Upper lobe of left lung (tissue), 6 donors: ENCODE data around the gene GFRA1. TPM values are rescaled to one million over a fixed set of nuclear protein-coding genes. Genes with fewer than 3 reads are reported as not detected.

Experiments
- ATAC-seq, 2 donors: fragments of 200-7000 bp; cut with Tn5 transposase; one replicate each; pipeline ENCODE4 v1.9.1; 2022; ENCODE audit warnings: mild to moderate bottlenecking in 2 of 2, moderate library complexity in 2 of 2; ENCODE audit not compliant: low FRiP score in 2 of 2
- DNase-seq, 2 donors: peaks; one replicate each; pipeline ENCODE4 v3.0.0-alpha.2; 2019 to 2020
- H3K27ac ChIP-seq, 4 donors: fragments of 200-600 bp; sonication (generic); one replicate each; pipeline ENCODE4 v1.5.1; 2016 to 2019
- H3K27me3 ChIP-seq, 4 donors: fragments of 200-600 bp; sonication (generic); one replicate each; pipeline ENCODE4 v1.5.1; 2017 to 2019
- H3K36me3 ChIP-seq, 4 donors: fragments of 200-600 bp; sonication (generic); one replicate each; pipeline ENCODE4 v1.5.1; 2016 to 2019
- H3K4me1 ChIP-seq, 4 donors: fragments of 200-600 bp; sonication (generic); one replicate each; pipeline ENCODE4 v1.5.1; 2018 to 2019
- H3K4me3 ChIP-seq, 4 donors: fragments of 200-600 bp; sonication (generic); one replicate each; pipeline ENCODE4 v1.5.1; 2017 to 2019; ENCODE audit warnings: mild to moderate bottlenecking in 2 of 4, moderate library complexity in 1 of 4
- H3K9me3 ChIP-seq, 4 donors: fragments of 200-600 bp; sonication (generic); one replicate each; pipeline ENCODE4 v1.5.1; 2018 to 2019
- EP300 ChIP-seq, 4 donors: sonication (generic); formaldehyde crosslinking; IDR thresholded peaks; one replicate each; pipeline ENCODE4 v1.5.1; 2017; ENCODE audit warnings: antibody characterized with exemption in 4 of 4, control low read depth in 2 of 4
- POLR2A ChIP-seq, 4 donors: fragments of 450-650 bp; IDR thresholded peaks; one replicate each; pipeline ENCODE4 v1.5.1; 2016 to 2017; ENCODE audit warnings: antibody characterized with exemption in 4 of 4, mild to moderate bottlenecking in 2 of 4
- POLR2AphosphoS5 ChIP-seq, 2 donors: sonication (generic); formaldehyde crosslinking; IDR thresholded peaks; one replicate each; pipeline ENCODE4 v1.5.1; 2017; ENCODE audit warnings: antibody characterized with exemption in 2 of 2
- WGBS, 2 donors: methylation state at CpG; one replicate each; pipeline ENCODE4 v1.1.5; 2017 to 2018; 5-methylcytosine and 5-hydroxymethylcytosine counted together
- total RNA-seq, 6 donors: library from RNA; depleted of rRNA in 4 of 6; stranded (reverse); fragments of >200 nt in 4 of 6; gene quantifications; one replicate each; pipeline versions ENCODE4 v1.1.0 to v1.2.1, GENCODE V29; 2016 to 2021
- TF ChIP-seq, protein P1 (sequence below), 6 experiments: fragments of 450-650 bp in 4 of 6; fragments of 200-600 bp in 2 of 6; sonication (generic) in 2 of 6; IDR thresholded peaks; one replicate each; pipeline ENCODE4 v1.5.1; 2016 to 2019; ENCODE audit warnings: antibody characterized with exemption in 6 of 6
- donor health status: DM: no; HTN: no; CAD: no; lungs with moderate emphysema.
- donor health status: DM: no; HTN: yes; CAD: no; lungs with severe emphysema.

Gene GFRA1
- total RNA-seq, 6 donors from 2014 or later: under 0.01 to 9.2 (median 2.3) TPM

DNA sequence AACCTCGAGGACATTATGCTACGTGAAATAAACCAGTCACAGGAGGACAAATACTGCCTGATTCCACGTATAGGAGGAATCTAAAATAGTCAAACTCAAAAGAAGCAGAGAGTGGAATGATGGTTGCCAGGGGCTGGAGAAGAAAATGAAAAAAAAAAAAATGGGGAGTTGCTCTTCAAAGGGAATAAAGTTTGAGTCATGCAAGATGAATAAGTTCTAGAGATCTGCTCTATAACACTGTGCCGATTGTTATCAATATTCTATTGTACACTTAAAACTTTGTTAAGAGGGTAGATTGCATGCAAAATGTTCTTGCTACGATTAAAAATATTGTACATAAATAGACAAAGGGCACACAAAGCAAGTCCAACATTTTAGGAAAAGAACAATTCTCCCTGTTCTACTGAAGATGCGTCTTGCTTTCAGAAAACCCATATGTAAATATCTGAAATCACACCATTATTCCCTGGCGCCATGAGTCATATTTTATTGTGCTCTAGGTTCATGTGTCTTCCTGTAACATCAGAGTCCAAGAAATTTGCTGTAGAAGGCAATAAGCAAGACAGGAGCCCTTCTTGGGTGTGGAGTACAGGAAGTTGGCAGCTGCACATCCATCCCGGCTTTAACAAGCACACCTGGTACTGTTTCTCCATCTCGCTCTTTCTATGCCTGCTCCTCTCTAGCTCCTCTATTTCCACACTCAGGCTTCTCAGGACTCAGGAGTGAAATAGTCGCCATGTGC, 145.9 kb downstream of the GFRA1 start:
- no peaks in the 10 kb centered on the region for H3K4me1 ChIP-seq
- ATAC-seq (no peak), DNase-seq (no peak)
- no peaks in the 10 kb centered on the region for H3K27me3 ChIP-seq
- H3K9me3 ChIP-seq: no peaks in the 10 kb centered on the region
- 85 to 88% methylated on average over 10 of the region's 10 CpGs for WGBS, 2 donors
- TF ChIP-seq EP300 (IDR thresholded peaks at IDR 0.05) (no peak), POLR2A (IDR thresholded peaks at IDR 0.05) (no peak), POLR2AphosphoS5 (IDR thresholded peaks at IDR 0.05) (no peak)
- TF ChIP-seq, protein P1, sequence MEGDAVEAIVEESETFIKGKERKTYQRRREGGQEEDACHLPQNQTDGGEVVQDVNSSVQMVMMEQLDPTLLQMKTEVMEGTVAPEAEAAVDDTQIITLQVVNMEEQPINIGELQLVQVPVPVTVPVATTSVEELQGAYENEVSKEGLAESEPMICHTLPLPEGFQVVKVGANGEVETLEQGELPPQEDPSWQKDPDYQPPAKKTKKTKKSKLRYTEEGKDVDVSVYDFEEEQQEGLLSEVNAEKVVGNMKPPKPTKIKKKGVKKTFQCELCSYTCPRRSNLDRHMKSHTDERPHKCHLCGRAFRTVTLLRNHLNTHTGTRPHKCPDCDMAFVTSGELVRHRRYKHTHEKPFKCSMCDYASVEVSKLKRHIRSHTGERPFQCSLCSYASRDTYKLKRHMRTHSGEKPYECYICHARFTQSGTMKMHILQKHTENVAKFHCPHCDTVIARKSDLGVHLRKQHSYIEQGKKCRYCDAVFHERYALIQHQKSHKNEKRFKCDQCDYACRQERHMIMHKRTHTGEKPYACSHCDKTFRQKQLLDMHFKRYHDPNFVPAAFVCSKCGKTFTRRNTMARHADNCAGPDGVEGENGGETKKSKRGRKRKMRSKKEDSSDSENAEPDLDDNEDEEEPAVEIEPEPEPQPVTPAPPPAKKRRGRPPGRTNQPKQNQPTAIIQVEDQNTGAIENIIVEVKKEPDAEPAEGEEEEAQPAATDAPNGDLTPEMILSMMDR (IDR thresholded peaks at IDR 0.05): no peak
- H3K4me3 ChIP-seq: no peak overlapping the region
- no peak overlapping the region for H3K27ac ChIP-seq
- H3K36me3 ChIP-seq: no peaks in the 10 kb centered on the region

DNA sequence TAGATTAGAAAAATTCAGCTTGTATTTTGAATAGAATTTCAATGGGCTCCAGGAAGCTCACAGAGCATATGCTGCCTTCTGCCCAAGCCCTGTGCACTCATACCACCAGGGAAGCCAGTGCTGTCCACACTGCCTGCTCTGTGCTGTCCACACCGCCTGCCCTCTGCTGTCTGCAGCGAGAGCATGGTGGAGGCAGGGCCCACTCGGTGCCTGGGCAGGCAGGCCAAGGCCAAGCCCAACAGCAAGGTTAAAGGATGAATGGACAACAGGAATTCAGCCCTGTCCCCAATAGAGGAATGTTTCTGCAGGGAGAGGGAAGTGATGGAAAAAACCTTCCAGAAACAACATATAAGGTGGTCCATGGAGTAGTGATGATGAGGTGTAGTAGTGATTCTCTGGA, 146.8 kb downstream of the GFRA1 start:
- Histone ChIP-seq H3K9me3 (no peaks in the 10 kb centered on the region), H3K27me3 (no peaks in the 10 kb centered on the region), H3K4me3 (no peak overlapping the region), H3K4me1 (no peaks in the 10 kb centered on the region), H3K27ac (no peak overlapping the region), H3K36me3 (no peaks in the 10 kb centered on the region)
- ATAC-seq: no peak
- TF ChIP-seq, protein P1 (IDR thresholded peaks at IDR 0.05): no peak
- TF ChIP-seq POLR2AphosphoS5 (IDR thresholded peaks at IDR 0.05): no peak
- TF ChIP-seq EP300 (IDR thresholded peaks at IDR 0.05): no peak
- no peak for TF ChIP-seq POLR2A (IDR thresholded peaks at IDR 0.05)
- peak in 1 of 2 donors; percentile 45 for DNase-seq
- 73 to 89% methylated on average over 2 to 3 of the region's 3 CpGs for WGBS, 2 donors

DNA sequence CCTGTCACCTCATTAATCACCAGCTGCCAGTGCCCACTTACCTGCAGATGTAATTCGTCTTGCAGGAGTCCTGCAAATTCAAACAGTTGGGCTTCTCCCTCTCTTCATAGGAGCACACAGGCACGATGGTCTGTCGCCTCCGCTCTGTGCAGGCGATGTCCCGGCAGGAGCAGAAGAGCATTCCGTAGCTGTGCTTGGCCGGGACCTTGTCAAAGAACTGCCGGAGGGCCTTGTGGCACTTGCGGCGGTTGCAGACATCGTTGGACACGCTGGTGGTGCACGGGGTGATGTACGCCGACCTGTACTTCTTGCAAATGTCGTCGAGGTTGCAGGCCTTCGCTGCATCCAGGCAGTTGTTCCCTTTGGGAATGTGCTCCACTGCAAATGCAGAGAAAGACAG, 147.8 kb downstream of the GFRA1 start:
- Histone ChIP-seq H3K9me3 (no peaks in the 10 kb centered on the region), H3K27ac (no peak overlapping the region), H3K4me1 (no peaks in the 10 kb centered on the region), H3K36me3 (no peaks in the 10 kb centered on the region), H3K27me3 (no peaks in the 10 kb centered on the region), H3K4me3 (no peak overlapping the region)
- DNase-seq (peak in 1 of 2 donors; percentile 29), ATAC-seq (peak in 1 of 2 donors; percentile 7)
- TF ChIP-seq POLR2AphosphoS5 (IDR thresholded peaks at IDR 0.05) (no peak), EP300 (IDR thresholded peaks at IDR 0.05) (no peak)
- 71 to 84% methylated on average over 5 to 19 of the region's 19 CpGs for WGBS, 2 donors

DNA sequence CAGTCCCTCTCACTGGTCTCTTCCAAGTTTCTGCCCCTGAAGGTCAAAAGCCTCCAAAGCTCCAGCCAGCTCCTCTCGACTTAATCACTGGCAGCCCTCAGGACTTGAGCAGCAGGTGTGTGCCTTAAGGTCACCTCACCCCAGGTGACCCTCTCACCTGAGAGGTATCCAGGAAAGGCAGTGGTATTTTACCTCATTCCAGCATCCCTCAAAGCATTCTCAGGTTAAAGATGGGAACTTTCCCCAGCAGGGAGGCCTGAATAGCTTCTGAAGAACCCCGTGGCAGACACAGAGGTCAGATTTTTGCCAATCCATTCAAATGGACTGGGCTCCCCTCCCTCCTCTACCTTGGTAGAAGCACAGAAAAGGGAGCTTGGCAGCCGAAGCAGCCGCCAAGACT, 148.2 kb downstream of the GFRA1 start:
- H3K27me3 ChIP-seq: no peaks in the 10 kb centered on the region
- no peaks in the 10 kb centered on the region for H3K9me3 ChIP-seq
- no peak for DNase-seq
- no peak overlapping the region for H3K4me3 ChIP-seq
- no peaks in the 10 kb centered on the region for H3K36me3 ChIP-seq
- H3K4me1 ChIP-seq: no peaks in the 10 kb centered on the region
- peak in 1 of 2 donors; percentile 16 for ATAC-seq
- TF ChIP-seq EP300 (IDR thresholded peaks at IDR 0.05) (no peak), POLR2AphosphoS5 (IDR thresholded peaks at IDR 0.05) (no peak)
- TF ChIP-seq, protein P1 (IDR thresholded peaks at IDR 0.05): no peak
- WGBS, 2 donors: 30 to 32% methylated on average over 3 to 4 of the region's 4 CpGs
- H3K27ac ChIP-seq: no peak overlapping the region

DNA sequence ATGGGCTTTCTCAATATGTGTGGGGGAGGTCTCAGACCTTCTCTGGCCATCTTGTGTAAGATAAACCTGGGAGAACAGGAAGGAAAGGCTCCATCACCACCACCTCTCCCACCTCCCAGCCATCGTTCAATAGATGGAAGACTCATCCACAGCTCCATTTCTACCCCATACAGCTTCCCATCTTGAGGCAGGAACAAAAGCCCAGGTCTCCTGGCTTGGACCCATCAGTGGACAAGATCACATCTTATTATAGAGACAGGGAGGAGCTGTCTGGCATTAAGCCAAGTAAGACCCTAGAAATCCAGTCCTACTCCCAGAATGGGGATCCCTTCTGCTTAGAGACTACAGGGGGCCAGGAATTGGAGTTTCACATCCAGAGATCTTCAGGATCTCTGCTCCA, 150.3 kb downstream of the GFRA1 start:
- TF ChIP-seq POLR2AphosphoS5 (IDR thresholded peaks at IDR 0.05) (no peak), EP300 (IDR thresholded peaks at IDR 0.05) (no peak), POLR2A (IDR thresholded peaks at IDR 0.05) (no peak)
- TF ChIP-seq, protein P1 (IDR thresholded peaks at IDR 0.05): no peak
- no peak overlapping the region for H3K27ac ChIP-seq
- H3K4me1 ChIP-seq: no peaks in the 10 kb centered on the region
- WGBS, 2 donors: 71 to 80% methylated on average over 1 of the region's 1 CpG
- no peak overlapping the region for H3K4me3 ChIP-seq
- no peaks in the 10 kb centered on the region for H3K36me3 ChIP-seq
- no peaks in the 10 kb centered on the region for H3K27me3 ChIP-seq
- DNase-seq (no peak), ATAC-seq (no peak)
- H3K9me3 ChIP-seq: no peaks in the 10 kb centered on the region
